Stimulated activated CD8-positive, alpha-beta memory T cell treated with anti-CD3 and anti-CD28 coated beads, Interleukin-4, amount 100 ng/mL, for 48 hours (primary cell): ENCODE results near the gene STRIT1.
"Not testable (repeated sequence)": the region's sequence is repeated elsewhere in the genome, so short reads cannot be mapped to it uniquely, and the experiment has no call there.

Experiments used
- DNase-seq: peaks from one replicate; pipeline ENCODE4 v3.0.0-alpha.2; 2020

The STRIT1 gene

GRCh38 chr3:155262855-155263254 lies 30.6 kb downstream of the STRIT1 start:
- DNase-seq = not testable (repeated sequence)

GRCh38 chr3:155262295-155262694 lies 31.2 kb downstream of the STRIT1 start:
- no peak for DNase-seq

GRCh38 chr3:155254445-155254844 lies 39.0 kb downstream of the STRIT1 start:
- no peak for DNase-seq

- no peak for DNase-seq
Measured at GRCh38 chr3:155252535-155252934, 40.9 kb downstream of the STRIT1 start.

GRCh38 chr3:155252021-155252420 lies 41.5 kb downstream of the STRIT1 start:
- no peak for DNase-seq

GRCh38 chr3:155248531-155249187 lies 44.8 kb downstream of the STRIT1 start:
- no peak for DNase-seq

GRCh38 chr3:155244699-155245098 lies 48.8 kb downstream of the STRIT1 start:
- no peak for DNase-seq

GRCh38 chr3:155244216-155244615 lies 49.3 kb downstream of the STRIT1 start:
- no peak for DNase-seq

GRCh38 chr3:155243512-155243921 lies 50.0 kb downstream of the STRIT1 start:
- DNase-seq = no peak

- DNase-seq = no peak
Measured at GRCh38 chr3:155242342-155242741, 51.1 kb downstream of the STRIT1 start.

GRCh38 chr3:155241579-155241978 lies 51.9 kb downstream of the STRIT1 start:
- DNase-seq = no peak
